ENCODE measurements around the gene CLEC4F.

DNA sequence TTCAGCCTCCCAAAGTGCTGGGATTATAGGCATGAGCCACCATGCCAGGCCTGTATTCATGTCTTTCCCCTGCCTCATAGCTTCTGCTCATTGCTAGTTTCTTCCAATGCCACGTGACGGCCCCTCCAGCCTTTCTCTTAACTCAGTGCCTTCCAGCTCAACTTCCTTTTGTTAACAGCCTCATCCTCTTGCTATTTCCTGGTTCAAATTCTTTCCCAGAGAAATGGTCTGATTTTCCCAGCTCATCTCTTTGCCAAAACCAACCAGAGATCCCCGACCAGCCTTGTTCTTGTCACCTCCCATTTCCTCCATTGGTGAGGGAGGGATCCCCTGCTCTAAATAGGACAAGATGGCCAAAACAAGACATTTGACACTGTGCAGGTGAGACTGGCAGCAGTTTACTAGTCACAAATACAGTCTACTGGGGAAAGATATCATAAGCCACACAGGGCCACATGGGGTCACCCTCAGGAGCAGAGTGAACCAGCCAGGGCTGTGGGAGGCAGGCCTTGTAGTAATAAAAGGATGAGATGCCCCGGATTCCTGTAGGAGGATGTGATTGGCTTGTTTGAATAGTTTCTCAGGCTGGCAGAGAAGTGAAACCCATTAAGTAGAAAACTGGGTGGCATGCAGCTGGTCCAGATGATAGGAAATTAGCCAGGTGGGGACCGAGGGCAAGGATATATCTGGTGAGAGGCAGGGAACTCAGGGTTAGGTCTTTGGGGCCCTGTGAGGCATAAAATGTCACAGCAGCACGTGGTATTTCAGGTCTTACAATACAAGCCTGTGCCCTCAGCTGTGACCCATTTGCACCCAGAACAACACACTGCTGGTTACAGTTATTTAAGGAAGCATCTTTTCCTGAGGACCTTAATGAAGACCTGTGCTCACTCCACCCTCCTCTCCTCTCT lies 8.8 kb upstream of the CLEC4F start:
- TF ChIP-seq, protein P1, sequence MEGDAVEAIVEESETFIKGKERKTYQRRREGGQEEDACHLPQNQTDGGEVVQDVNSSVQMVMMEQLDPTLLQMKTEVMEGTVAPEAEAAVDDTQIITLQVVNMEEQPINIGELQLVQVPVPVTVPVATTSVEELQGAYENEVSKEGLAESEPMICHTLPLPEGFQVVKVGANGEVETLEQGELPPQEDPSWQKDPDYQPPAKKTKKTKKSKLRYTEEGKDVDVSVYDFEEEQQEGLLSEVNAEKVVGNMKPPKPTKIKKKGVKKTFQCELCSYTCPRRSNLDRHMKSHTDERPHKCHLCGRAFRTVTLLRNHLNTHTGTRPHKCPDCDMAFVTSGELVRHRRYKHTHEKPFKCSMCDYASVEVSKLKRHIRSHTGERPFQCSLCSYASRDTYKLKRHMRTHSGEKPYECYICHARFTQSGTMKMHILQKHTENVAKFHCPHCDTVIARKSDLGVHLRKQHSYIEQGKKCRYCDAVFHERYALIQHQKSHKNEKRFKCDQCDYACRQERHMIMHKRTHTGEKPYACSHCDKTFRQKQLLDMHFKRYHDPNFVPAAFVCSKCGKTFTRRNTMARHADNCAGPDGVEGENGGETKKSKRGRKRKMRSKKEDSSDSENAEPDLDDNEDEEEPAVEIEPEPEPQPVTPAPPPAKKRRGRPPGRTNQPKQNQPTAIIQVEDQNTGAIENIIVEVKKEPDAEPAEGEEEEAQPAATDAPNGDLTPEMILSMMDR (conservative IDR thresholded peaks at IDR 0.05) = no peak
- no peak for TF ChIP-seq EZH2 (IDR thresholded peaks at IDR 0.05; ENCODE audit: low read depth)

Data from PC-9 (cell line).